Measurements from ENCODE around the gene RICTOR.
A peak's percentile ranks its signal among the peaks of the same experiment; 100 is the strongest.

RICTOR gene

GRCh38 chr5:39076757-39077728 lies 2.8 kb upstream of the RICTOR start:
- Mint-ChIP-seq H3K4me3 (peak overlapping the region; percentile 10), H3K27ac (no peak overlapping the region), H3K4me1 (ENCODE audit: low read depth) (peaks cover 24% of the 10 kb centered on the region), H3K36me3 (peaks cover 2% of the 10 kb centered on the region), H3K27me3 (peaks cover 32% of the 10 kb centered on the region), H3K9me3 (ENCODE audit: low read depth) (no peaks in the 10 kb centered on the region)

DNA sequence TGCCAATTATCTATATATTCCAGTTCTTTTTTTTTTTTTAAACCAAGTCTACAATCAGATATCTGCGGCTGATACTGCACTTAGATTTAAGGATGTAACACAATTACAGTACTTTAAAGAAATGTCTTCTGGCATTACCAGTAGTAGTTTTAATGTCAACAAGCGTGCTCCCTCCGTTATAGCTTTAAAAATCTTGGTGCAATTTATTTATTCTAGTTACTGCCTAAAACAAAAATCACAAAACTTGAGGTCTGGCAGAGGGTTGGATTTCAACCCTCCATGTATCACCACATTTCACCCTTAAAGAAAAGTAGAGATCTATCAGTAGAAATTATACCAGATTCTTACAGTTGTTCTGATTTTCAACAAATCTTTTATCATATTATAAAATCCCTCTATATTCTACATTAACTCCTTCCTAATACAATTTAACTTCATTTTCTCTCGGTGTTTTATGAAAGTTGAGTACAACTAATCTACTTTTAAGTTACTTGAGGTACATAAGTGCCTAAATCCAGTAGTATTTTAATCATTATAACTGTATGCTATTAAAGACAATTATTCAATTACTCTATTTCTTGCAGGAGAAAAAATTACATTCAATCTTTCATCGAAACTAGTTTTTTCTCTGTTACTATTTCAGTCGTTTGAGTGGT lies 2.0 kb upstream of the RICTOR start:
- H3K27ac Mint-ChIP-seq, result no peak overlapping the region
- no peaks in the 10 kb centered on the region for H3K9me3 Mint-ChIP-seq (ENCODE audit: low read depth)
- peak overlapping the region; percentile 35 for H3K4me3 Mint-ChIP-seq
- peaks cover 28% of the 10 kb centered on the region for H3K27me3 Mint-ChIP-seq
- H3K4me1 Mint-ChIP-seq (ENCODE audit: low read depth), result peaks cover 31% of the 10 kb centered on the region
- peaks cover 2% of the 10 kb centered on the region for H3K36me3 Mint-ChIP-seq

DNA sequence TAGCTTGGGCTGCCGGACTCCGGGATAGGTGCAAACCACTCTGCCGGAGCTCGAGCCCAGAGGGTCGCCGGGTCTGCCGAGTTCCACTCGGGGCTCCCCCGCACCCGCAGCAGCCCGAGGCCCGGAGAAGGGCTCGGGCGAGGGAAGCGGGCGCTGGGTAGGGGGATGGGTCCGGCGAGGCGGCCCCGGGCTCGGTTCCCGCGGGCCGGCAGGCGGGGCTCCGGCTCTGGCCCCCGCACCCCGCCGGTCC lies 507 bp downstream of the RICTOR start:
- peak overlapping the region; percentile 93 for H3K4me3 Mint-ChIP-seq
- H3K36me3 Mint-ChIP-seq, result peaks cover 10% of the 10 kb centered on the region
- peak overlapping the region; percentile 95 for H3K27ac Mint-ChIP-seq
- peaks cover 17% of the 10 kb centered on the region for H3K27me3 Mint-ChIP-seq
- H3K4me1 Mint-ChIP-seq (ENCODE audit: low read depth), result peaks cover 44% of the 10 kb centered on the region
- no peaks in the 10 kb centered on the region for H3K9me3 Mint-ChIP-seq (ENCODE audit: low read depth)

- Mint-ChIP-seq H3K27me3 (peaks cover 13% of the 10 kb centered on the region), H3K4me1 (ENCODE audit: low read depth) (peaks cover 48% of the 10 kb centered on the region), H3K4me3 (peak overlapping the region; percentile 93), H3K27ac (peak overlapping the region; percentile 95), H3K9me3 (ENCODE audit: low read depth) (peaks cover 4% of the 10 kb centered on the region), H3K36me3 (peaks cover 13% of the 10 kb centered on the region)
These were observed 1.1 kb downstream of the RICTOR start for GRCh38 chr5:39072925-39073766.

GRCh38 chr5:39068099-39068498 lies 6.1 kb downstream of the RICTOR start:
- Mint-ChIP-seq H3K27ac (no peak overlapping the region), H3K36me3 (peaks cover 35% of the 10 kb centered on the region)

GRCh38 chr5:39064450-39064849 lies 9.7 kb downstream of the RICTOR start:
- peaks cover 10% of the 10 kb centered on the region for H3K9me3 Mint-ChIP-seq (ENCODE audit: low read depth)
- peaks cover 30% of the 10 kb centered on the region for H3K36me3 Mint-ChIP-seq
- H3K27ac Mint-ChIP-seq, result peak overlapping the region; percentile 48
- H3K27me3 Mint-ChIP-seq, result no peaks in the 10 kb centered on the region
- no peak overlapping the region for H3K4me3 Mint-ChIP-seq
- H3K4me1 Mint-ChIP-seq (ENCODE audit: low read depth), result peaks cover 70% of the 10 kb centered on the region

More at GRCh38 chr5:39068099-39068498, 6.1 kb downstream of the RICTOR start:
- H3K4me1 Mint-ChIP-seq (ENCODE audit: low read depth), result peaks cover 60% of the 10 kb centered on the region
- H3K4me3 Mint-ChIP-seq, result no peak overlapping the region
- H3K27me3 Mint-ChIP-seq, result no peaks in the 10 kb centered on the region
- H3K9me3 Mint-ChIP-seq (ENCODE audit: low read depth), result peaks cover 10% of the 10 kb centered on the region

DNA sequence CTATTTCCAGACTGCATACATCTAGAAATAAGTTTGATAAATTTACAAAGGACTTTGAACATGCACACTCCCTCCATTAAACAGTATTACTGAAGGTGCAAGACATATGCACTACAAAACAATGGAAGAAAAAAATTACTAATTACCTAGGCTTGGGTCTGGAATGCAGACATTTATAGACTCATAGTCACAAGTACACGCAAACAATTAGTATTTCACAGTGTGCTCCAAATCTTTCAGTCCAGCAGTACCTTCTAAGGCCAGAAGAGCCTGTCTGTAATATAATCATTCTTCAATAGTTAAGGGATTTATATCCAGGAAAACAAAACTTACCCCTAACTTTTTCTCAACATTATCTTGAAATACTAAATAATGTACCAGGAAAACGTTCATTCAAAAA lies 11.2 kb downstream of the RICTOR start:
- H3K9me3 Mint-ChIP-seq (ENCODE audit: low read depth), result peaks cover 5% of the 10 kb centered on the region
- peak overlapping the region; percentile 5 for H3K27ac Mint-ChIP-seq
- H3K4me1 Mint-ChIP-seq (ENCODE audit: low read depth), result peaks cover 76% of the 10 kb centered on the region
- no peak overlapping the region for H3K4me3 Mint-ChIP-seq
- peaks cover 20% of the 10 kb centered on the region for H3K36me3 Mint-ChIP-seq
- no peaks in the 10 kb centered on the region for H3K27me3 Mint-ChIP-seq

DNA sequence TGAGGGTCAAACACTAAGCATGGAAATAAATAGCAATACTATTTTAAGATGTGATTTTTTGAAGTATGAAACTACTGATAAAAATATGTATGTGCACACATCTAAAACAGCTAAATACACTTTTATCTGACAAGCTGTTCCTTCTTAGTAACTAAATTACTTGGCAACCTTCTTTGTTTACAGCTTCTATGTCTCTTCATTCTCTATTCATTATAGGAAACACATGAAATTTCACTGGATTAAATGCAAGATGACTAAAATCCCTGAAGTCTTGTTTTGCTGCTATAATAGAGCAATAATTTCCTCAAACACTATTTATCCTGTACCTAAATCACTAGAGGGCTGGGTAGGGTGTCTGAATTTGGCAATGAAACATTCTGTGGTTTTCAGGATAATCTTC lies 11.7 kb downstream of the RICTOR start:
- H3K4me1 Mint-ChIP-seq (ENCODE audit: low read depth), result peaks cover 80% of the 10 kb centered on the region
- no peaks in the 10 kb centered on the region for H3K27me3 Mint-ChIP-seq
- peak overlapping the region; percentile 5 for H3K27ac Mint-ChIP-seq
- H3K4me3 Mint-ChIP-seq, result no peak overlapping the region
- peaks cover 4% of the 10 kb centered on the region for H3K9me3 Mint-ChIP-seq (ENCODE audit: low read depth)
- peaks cover 15% of the 10 kb centered on the region for H3K36me3 Mint-ChIP-seq

DNA sequence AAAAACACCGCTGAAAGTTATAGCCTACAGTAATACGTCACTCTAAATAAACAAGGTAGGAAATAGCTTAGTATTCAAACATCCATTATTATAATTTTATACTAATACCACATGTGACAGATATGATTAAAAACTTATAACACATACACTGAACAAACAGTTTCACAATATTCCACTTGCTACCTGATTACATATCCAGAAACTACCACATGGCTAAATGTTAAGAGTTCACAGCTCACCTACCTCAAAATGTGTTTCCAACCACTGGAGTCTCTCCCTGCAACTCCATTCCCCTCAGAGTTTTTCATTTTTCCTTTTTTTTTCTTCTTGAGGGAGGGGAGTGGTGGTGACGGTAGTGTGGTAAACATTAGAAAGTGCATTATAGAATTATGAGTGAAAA lies 12.1 kb downstream of the RICTOR start:
- no peak overlapping the region for H3K4me3 Mint-ChIP-seq

GRCh38 chr5:39059064-39059463 lies 15.1 kb downstream of the RICTOR start:
- no peaks in the 10 kb centered on the region for H3K36me3 Mint-ChIP-seq
- H3K4me1 Mint-ChIP-seq (ENCODE audit: low read depth), result peaks cover 89% of the 10 kb centered on the region
- peak overlapping the region; percentile 12 for H3K27ac Mint-ChIP-seq
- no peaks in the 10 kb centered on the region for H3K9me3 Mint-ChIP-seq (ENCODE audit: low read depth)
- H3K4me3 Mint-ChIP-seq, result peak overlapping the region; percentile 72
- no peaks in the 10 kb centered on the region for H3K27me3 Mint-ChIP-seq

More for the DNA sequence above, 12.1 kb downstream of the RICTOR start:
- H3K27me3 Mint-ChIP-seq, result no peaks in the 10 kb centered on the region
- peaks cover 11% of the 10 kb centered on the region for H3K36me3 Mint-ChIP-seq
- H3K4me1 Mint-ChIP-seq (ENCODE audit: low read depth), result peaks cover 82% of the 10 kb centered on the region
- H3K9me3 Mint-ChIP-seq (ENCODE audit: low read depth), result peaks cover 4% of the 10 kb centered on the region
- H3K27ac Mint-ChIP-seq, result no peak overlapping the region

GRCh38 chr5:39058178-39058921 lies 15.8 kb downstream of the RICTOR start:
- Mint-ChIP-seq H3K9me3 (ENCODE audit: low read depth) (no peaks in the 10 kb centered on the region), H3K4me3 (peak overlapping the region; percentile 72), H3K36me3 (no peaks in the 10 kb centered on the region), H3K27ac (peak overlapping the region; percentile 30), H3K27me3 (no peaks in the 10 kb centered on the region), H3K4me1 (ENCODE audit: low read depth) (peaks cover 87% of the 10 kb centered on the region)

- Mint-ChIP-seq H3K9me3 (ENCODE audit: low read depth) (no peaks in the 10 kb centered on the region), H3K36me3 (no peaks in the 10 kb centered on the region), H3K27me3 (no peaks in the 10 kb centered on the region), H3K4me3 (peak overlapping the region; percentile 72), H3K4me1 (ENCODE audit: low read depth) (peaks cover 86% of the 10 kb centered on the region), H3K27ac (peak overlapping the region; percentile 30)
These were observed 16.5 kb downstream of the RICTOR start for GRCh38 chr5:39057734-39058133.

DNA sequence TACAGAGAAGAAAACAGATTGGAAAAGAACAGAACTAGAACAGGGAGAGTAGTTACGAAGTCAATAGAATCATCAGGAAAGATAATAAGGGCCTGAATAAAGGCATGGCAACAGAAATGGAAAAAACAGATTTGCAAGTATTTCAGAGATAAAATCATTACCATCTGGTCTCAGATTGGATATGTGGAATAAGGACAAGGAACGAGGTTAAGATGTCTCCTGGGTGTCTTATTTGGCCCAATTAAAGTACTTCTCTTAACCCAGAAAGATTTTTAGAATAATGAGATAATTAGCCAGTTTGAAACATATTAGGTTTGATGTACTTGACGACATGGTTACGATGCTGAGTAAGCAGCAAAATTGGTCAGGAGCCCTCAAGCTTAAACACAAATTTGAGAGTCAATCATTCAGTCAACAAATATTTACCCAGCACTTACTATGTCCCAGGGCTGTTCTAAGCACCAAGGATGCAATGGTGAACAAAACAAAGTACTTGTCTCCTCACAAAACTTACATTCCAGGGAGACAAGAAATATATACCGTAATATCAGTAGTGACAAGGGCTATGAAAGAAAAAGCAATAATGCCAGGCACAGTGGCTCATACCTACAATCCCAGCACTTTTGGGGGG lies 18.3 kb downstream of the RICTOR start:
- H3K9me3 Mint-ChIP-seq (ENCODE audit: low read depth), result no peaks in the 10 kb centered on the region
- peaks cover 80% of the 10 kb centered on the region for H3K4me1 Mint-ChIP-seq (ENCODE audit: low read depth)
- H3K27me3 Mint-ChIP-seq, result no peaks in the 10 kb centered on the region
- no peak overlapping the region for H3K4me3 Mint-ChIP-seq
- H3K36me3 Mint-ChIP-seq, result no peaks in the 10 kb centered on the region
- H3K27ac Mint-ChIP-seq, result peak overlapping the region; percentile 25

All from activated naive CD8-positive, alpha-beta T cell (primary cell).